Adrenal gland (tissue), 12 donors: ENCODE results near the gene NCOA1. TPM values are rescaled to one million over a fixed set of nuclear protein-coding genes. Genes with fewer than 3 reads are reported as not detected.
"Not testable (repeated sequence)": the region's sequence is repeated elsewhere in the genome, so short reads cannot be mapped to it uniquely, and the experiment has no call there.

Experiments used
- DNase-seq, 7 donors: peaks; one replicate each; pipeline ENCODE4 v3.0.0-alpha.2; 2019 to 2020
- H3K27ac ChIP-seq, 5 donors: fragments of 200-600 bp; sonication (generic) in 4 of 5; 1 replicate in 3 of 5; 2 replicates in 2 of 5; pipeline versions ENCODE4 v1.5.1 to v1.8.0; 2016 to 2020; ENCODE audit warnings: mild to moderate bottlenecking in 1 of 5
- H3K27me3 ChIP-seq: fragments of 200-600 bp; 2 replicates; pipeline ENCODE4 v1.8.0; 2021
- H3K36me3 ChIP-seq, 2 donors: fragments of 200-600 bp; replicated peaks in 1 of 2; 1 replicate in 1 of 2; 2 replicates in 1 of 2; pipeline versions ENCODE4 v1.5.1 to v1.8.0; 2018 to 2022
- H3K4me1 ChIP-seq, 2 donors: fragments of 200-600 bp; replicated peaks in 1 of 2; 1 replicate in 1 of 2; 2 replicates in 1 of 2; pipeline versions ENCODE4 v1.5.1 to v1.8.0; 2018 to 2021
- H3K4me3 ChIP-seq, 4 donors: fragments of 200-600 bp; sonication (generic) in 3 of 4; one replicate each; pipeline ENCODE4 v1.5.1; 2016 to 2018
- H3K9me3 ChIP-seq, 3 donors: fragments of 200-600 bp; sonication (generic) in 1 of 3; replicated peaks in 1 of 3; 1 replicate in 2 of 3; 2 replicates in 1 of 3; pipeline versions ENCODE4 v1.5.1 to v1.8.0; 2016 to 2021
- CTCF ChIP-seq, 6 experiments: fragments of 450-650 bp in 4 of 6; fragments of 200-600 bp in 2 of 6; sonication (generic) in 1 of 6; IDR thresholded peaks; 1 replicate in 5 of 6; 2 replicates in 1 of 6; pipeline versions ENCODE4 v1.5.1 to v1.8.0; 2016 to 2021; ENCODE audit warnings: antibody characterized with exemption in 6 of 6, mild to moderate bottlenecking in 2 of 6, moderate library complexity in 1 of 6
- POLR2A ChIP-seq, 2 donors: fragments of 450-650 bp; IDR thresholded peaks; one replicate each; pipeline ENCODE4 v1.6.1; 2017; ENCODE audit warnings: antibody characterized with exemption in 2 of 2, mild to moderate bottlenecking in 2 of 2, moderate library complexity in 1 of 2
- WGBS, 4 donors: extraction: QIAGEN DNeasy Blood & Tissue Kit in 2 of 4; methylation state at CpG; one replicate each; pipeline versions ENCODE4 v1.1.5 to v1.1.7; 2013 to 2017; 5-methylcytosine and 5-hydroxymethylcytosine counted together
- intact Hi-C, 2 donors: fragments of 100-400 bp; cut with DNase I; formaldehyde crosslinking; loops; one replicate each; pipeline versions ENCODE4 v1.14.1 to v1.15.0; 2022 to 2023
- polyA plus RNA-seq, 3 donors: library from polyadenylated mRNA; stranded (reverse); fragments of 200-250 nt in 2 of 3; fragments of 350-450 nt in 1 of 3; fragmentation: Illumina TruSeq in 1 of 3; extraction: RNeasy Lipid Tissue Mini Kit (QIAGEN cat#74804) in 1 of 3; gene quantifications; one replicate each; pipeline ENCODE4 v1.2.3, GENCODE V29; 2013 to 2014
- total RNA-seq, 9 donors: library from RNA; depleted of rRNA in 4 of 9; stranded (reverse); fragments of >200 nt in 4 of 9; fragments of 120-200 nt in 1 of 9; fragmentation: NEBNext Ultra II Directional in 1 of 9; extraction: Animal tissue kit (Norgen Biotek cat#: 25700) in 1 of 9; gene quantifications; one replicate each; pipeline versions ENCODE4 v1.1.0 to v1.2.4, GENCODE V29; 2013 to 2023
- donor health status: healthy with polysubstance abuse.
- donor health status: Bipolar disorder and iron deficiency.
- donor health status: DM: yes; HTN: yes; CAD: no.
- donor health status: DM: no; HTN: no; CAD: no.
- donor health status: DM: no; HTN: no; CAD: no.
- donor health status: DM: yes; HTN: yes; CAD: no.

NCOA1 gene
- total and polyA plus RNA-seq, 12 donors, result 13.6 to 85.5 (median 43.6) TPM

GRCh38 chr2:24577481-24577880, 86.4 kb downstream of the NCOA1 start:
- H3K4me3 ChIP-seq, result no peak overlapping the region
- TF ChIP-seq POLR2A (IDR thresholded peaks at IDR 0.05), result no peak
- TF ChIP-seq CTCF (IDR thresholded peaks at IDR 0.05), result no peak
- intact Hi-C loops, result no loop called here
- H3K9me3 ChIP-seq, result no peaks in the 10 kb centered on the region
- no peaks in the 10 kb centered on the region for H3K36me3 ChIP-seq
- WGBS, 4 donors, result 46 to 54% (median 50%) methylated on average over 2 of the region's 2 CpGs
- H3K4me1 ChIP-seq, result peaks cover 13 to 26% of the 10 kb centered on the region in 2 donors
- H3K27ac ChIP-seq, result no peak overlapping the region
- H3K27me3 ChIP-seq, result no peaks in the 10 kb centered on the region
- no peak for DNase-seq

DNA sequence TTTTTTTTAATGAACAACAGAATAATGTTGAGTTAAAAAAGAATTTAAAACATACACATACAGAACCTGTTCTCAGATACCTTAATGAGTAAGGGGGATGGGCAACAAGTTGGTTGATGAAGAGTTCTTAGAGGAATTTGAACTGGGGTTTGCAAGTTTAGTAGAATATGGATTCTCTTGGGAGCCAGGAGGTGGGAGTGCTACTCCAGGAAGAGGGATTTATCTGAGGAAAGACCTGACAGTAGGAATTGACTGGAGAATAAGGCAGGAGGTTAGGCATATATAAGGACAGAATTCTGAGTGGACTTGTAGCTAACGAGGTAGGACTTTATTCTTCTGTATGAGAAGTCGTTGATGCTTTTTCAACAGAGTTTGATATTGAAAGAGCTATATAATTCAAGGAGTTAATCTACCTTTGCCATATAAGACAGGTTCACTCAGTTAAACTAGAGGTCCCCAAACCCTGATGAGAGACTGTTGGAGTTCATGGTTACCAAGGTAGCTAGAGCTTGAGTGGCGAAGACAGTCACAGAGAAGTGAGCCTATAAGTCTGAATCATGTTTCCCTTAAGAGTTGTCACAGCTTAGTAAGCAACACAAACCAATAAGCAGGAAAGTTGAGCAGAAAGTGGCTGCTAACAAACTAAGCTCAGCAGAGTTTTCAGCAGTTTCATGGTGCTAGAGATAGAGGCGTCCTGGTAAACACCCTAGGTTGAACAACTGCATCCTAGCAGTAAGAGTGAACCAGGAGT, 88.2 kb downstream of the NCOA1 start:
- Histone ChIP-seq H3K4me1 (peaks cover 13 to 26% of the 10 kb centered on the region in 2 donors), H3K4me3 (no peak overlapping the region), H3K9me3 (no peaks in the 10 kb centered on the region), H3K27ac (no peak overlapping the region), H3K36me3 (no peaks in the 10 kb centered on the region), H3K27me3 (no peaks in the 10 kb centered on the region)
- 96 to 99% (median 97%) methylated on average over 4 of the region's 4 CpGs for WGBS, 4 donors
- TF ChIP-seq POLR2A (IDR thresholded peaks at IDR 0.05), result no peak
- TF ChIP-seq CTCF (IDR thresholded peaks at IDR 0.05), result no peak
- intact Hi-C loops, result no loop called here
- no peak for DNase-seq

GRCh38 chr2:24580561-24580960, 89.5 kb downstream of the NCOA1 start:
- H3K9me3 ChIP-seq, result no peaks in the 10 kb centered on the region
- no peak overlapping the region for H3K4me3 ChIP-seq
- no peak for TF ChIP-seq CTCF (IDR thresholded peaks at IDR 0.05)
- no peak for TF ChIP-seq POLR2A (IDR thresholded peaks at IDR 0.05)
- 100% methylated on average over 1 of the region's 1 CpG for WGBS, 4 donors
- no peak for DNase-seq
- intact Hi-C loops, result no loop called here
- H3K4me1 ChIP-seq, result peaks cover 13 to 26% of the 10 kb centered on the region in 2 donors
- H3K27ac ChIP-seq, result no peak overlapping the region
- no peaks in the 10 kb centered on the region for H3K36me3 ChIP-seq
- H3K27me3 ChIP-seq, result no peaks in the 10 kb centered on the region

- not testable (repeated sequence) for H3K27me3 ChIP-seq, H3K4me3 ChIP-seq
- WGBS, 4 donors, result 89 to 100% (median 96%) methylated on average over 1 of the region's 1 CpG
These were observed 90.9 kb downstream of the NCOA1 start for GRCh38 chr2:24581971-24582370.

GRCh38 chr2:24586955-24587354, 95.9 kb downstream of the NCOA1 start:
- no peak for TF ChIP-seq CTCF (IDR thresholded peaks at IDR 0.05)
- TF ChIP-seq POLR2A (IDR thresholded peaks at IDR 0.05), result no peak
- 75 to 84% (median 80%) methylated on average over 3 of the region's 3 CpGs for WGBS, 4 donors
- Histone ChIP-seq H3K27ac (no peak overlapping the region), H3K9me3 (no peaks in the 10 kb centered on the region), H3K27me3 (no peaks in the 10 kb centered on the region), H3K36me3 (no peaks in the 10 kb centered on the region), H3K4me3 (no peak overlapping the region), H3K4me1 (no peaks in the 10 kb centered on the region)
- intact Hi-C loops, result no loop called here
- no peak for DNase-seq

More at GRCh38 chr2:24581971-24582370, 90.9 kb downstream of the NCOA1 start:
- DNase-seq, intact Hi-C loops, H3K36me3 ChIP-seq, H3K27ac ChIP-seq, H3K9me3 ChIP-seq: not testable (repeated sequence)
- H3K4me1 ChIP-seq, result peaks cover 13 to 17% of the 10 kb centered on the region in 2 donors
